Activated T-helper 1 cell treated with anti-CD3 and anti-CD28 coated beads, Interleukin-2, amount 50 U/mL, for 16 hours (primary cell): Measurements from ENCODE around the gene KCNE2.
"Not testable (repeated sequence)": the region's sequence is repeated elsewhere in the genome, so short reads cannot be mapped to it uniquely, and the experiment has no call there.

ENCODE experiments used
- DNase-seq, 2 donors: peaks; one replicate each; pipeline ENCODE4 v3.0.0-alpha.2; 2020; ENCODE audit warnings: low read depth in 1 of 2, low spot score in 1 of 2

Gene KCNE2

DNA sequence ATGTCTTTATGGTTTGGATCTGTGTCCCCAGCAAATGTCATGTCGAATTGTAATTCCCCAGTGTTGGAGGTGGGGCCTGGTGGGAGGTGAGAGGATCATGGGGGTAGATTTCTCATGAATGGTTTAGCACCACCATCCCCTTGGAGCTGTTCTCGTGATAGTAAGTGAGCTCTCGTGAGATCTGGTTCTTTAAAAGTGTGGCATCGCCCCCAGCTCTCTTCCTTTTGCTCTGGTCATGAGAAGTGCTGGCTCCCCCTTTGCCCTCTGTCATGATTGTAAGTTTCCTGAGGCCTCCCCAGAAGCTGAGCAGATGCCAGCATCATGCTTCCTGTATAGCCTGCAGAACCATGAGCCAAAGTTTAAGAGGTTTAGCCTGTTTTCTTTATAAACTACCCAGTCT, 11.2 kb upstream of the KCNE2 start:
- no peak for DNase-seq

DNA sequence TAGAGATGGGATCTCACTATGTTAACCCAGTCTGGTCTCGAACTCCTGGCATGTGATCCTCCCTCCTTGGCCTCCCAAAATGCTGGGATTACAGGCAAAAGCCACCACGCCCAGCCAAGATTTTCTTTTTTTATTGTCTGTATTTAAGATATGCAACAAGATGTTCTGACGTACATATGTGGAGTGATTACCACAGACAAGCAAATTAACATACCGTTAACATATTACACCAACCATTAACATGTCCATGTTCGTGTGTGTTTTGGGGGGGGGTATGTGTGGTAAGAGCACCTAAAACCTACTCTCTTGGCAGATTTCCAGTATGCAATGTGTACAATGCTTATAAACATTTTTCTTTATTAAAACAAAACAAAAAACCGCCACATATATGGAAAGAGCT, 10.6 kb upstream of the KCNE2 start:
- no peak for DNase-seq

DNA sequence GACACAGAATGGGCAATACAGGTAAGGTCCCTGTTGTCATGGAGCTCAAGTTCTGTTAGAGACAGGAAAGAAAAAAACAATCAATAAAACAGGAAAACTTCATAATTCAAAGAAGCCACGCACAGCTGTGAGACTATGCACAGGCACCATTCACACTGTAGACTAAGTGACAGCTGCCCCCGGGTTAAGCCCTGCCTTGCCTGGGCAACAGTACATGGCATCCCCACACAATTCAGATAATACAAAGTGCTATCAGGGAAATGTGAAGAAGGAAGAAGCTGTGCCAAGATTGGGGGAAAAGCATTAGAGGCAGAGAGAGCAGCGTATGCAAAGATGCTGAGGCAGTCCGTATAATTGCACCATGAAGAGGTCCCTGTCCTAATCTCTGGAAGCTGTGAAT, 9.0 kb upstream of the KCNE2 start:
- no peak for DNase-seq

DNA sequence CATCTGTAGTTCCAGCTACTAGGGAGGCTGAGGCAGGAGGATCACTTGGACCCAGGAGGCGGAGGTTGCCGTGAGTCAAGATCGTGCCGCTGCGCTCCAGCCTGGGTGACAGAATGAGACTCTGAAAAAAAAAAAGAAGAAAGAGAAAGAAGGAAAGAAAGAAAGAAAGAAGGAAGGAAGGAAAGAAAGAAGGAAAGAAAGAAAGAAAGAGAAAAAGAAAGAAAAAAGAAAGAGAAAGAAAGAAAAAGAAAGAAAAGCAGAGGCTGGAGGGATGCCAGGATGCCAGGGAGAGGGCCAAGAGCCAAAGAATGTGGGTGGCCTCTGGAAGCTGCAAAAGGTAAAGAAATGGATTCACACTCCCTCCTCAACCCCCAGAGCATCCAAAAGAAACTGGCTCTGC, 8.2 kb upstream of the KCNE2 start:
- DNase-seq, result no peak

DNA sequence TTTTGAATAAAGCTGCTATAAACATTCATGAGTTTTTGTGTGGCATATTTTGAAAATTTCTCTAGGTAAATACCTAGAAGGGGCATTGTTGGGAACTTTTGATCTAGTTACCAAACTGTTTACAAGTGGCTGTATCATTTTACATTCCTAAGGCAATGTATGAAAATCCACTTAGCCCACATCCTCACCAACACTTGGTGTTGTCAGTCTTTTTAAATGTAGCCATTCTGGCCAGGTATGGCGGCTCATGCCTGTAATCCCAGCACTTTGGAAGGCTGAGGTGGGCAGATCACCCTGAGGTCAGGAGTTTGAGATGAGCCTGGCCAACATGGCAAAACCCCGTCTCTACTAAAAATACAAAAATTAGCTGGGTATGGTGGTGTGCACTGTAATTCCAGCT, 5.9 kb upstream of the KCNE2 start:
- no peak for DNase-seq

DNA sequence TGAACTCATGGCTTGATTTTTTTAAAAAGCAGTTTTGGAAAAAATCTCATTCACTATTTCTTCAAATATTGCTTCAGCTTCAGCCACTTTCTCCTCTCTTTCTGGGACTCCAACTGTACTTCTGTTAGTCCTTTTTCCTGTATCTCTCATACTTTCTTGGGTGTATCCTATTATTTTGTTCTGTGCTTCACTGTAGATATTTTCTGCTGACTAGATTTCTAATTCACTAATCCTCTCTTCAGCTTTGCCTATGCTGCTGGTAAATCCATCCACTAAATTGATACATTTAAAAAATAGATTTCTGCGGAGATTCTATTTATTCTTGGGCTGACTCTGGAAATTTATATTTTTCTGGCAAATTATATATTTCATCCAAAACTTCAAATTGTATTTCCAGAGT, 4.9 kb upstream of the KCNE2 start:
- no peak for DNase-seq

DNA sequence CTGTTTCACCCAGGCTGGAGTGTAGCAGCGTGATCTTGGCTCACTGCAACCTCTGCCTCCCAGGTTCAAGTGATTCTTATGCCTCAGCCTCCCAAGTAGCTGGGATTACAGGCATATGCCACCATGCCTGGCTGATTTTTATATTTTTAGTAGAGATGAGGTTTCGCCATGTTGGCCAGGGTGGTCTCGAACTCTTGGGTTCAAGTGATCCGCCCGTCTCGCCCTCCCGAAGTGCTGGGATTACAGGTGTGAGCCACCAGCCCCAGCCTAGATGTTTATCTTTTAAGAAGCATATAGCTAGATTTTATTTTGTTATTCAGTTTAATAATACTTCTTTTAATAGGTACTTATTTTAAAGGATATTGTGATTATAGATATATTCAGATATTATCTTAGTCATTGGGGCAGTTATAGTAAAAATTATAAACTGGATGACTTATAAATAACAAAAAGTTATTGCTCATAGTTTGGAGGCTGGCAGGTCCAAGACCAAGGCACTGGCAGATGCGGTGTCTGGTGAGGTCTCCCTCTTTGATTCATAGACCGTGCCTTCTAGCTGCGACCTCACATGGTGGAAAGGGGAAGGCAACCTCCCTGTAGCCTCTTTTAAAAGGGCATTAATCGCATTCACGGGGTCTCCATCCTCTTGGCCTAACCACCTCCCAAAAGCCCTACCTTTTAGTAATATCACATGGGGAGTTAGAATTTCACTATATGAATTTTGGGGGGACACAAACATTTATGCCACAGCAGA, 3.1 kb upstream of the KCNE2 start:
- DNase-seq, result no peak

DNA sequence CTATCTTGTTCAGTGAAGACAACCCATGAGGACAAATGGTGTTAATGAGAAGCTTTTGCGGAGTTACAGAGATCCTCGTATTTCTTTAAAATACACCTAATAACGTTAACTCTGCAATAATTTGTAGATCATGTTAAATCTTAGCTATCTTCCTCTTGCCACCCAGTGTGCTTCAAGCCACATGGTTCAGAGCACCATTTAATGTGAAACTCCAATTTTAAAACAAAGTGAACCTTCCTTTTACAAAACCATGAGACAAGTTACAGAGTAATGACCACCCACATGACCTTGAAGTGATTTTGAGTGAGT, 1.7 kb upstream of the KCNE2 start:
- DNase-seq, result no peak

DNA sequence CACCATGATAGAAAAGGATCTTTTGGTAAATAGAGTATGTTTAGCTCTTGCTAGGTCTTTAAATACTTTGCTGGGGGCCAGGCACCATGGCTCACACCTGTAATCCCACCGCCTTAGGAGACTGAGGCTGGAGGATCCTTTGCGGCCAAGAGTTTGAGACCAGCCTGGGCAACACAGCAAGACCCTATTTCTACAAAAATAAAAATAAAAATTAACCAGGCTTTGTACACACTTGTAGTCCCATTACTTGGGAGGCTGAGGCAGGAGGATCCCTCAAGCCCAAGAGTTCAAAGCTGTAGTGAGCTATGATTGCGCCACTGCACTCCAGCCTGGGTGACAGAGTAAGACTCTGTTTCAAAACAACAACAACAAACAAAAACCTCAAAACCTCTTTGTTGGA, 1.1 kb upstream of the KCNE2 start:
- DNase-seq, result no peak

DNA sequence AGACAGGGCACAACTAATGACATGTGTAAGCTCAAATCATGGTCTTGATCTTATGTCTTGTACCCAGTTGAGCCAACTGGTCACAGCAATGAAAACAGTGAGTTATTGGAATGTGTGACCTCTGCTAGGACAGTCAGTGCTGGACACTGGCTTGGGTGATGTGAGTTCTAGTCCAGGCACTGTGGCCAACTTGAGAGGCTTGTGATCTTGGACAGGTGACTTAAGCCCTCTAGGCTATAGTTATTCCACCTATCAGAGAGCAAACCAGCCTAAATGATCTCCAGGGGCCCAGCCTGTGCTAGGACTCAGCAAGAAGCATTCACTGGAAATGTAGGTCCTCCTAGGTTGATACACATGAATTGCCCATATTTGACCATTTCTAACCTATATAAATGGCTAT, 1.1 kb downstream of the KCNE2 start:
- no peak for DNase-seq

DNA sequence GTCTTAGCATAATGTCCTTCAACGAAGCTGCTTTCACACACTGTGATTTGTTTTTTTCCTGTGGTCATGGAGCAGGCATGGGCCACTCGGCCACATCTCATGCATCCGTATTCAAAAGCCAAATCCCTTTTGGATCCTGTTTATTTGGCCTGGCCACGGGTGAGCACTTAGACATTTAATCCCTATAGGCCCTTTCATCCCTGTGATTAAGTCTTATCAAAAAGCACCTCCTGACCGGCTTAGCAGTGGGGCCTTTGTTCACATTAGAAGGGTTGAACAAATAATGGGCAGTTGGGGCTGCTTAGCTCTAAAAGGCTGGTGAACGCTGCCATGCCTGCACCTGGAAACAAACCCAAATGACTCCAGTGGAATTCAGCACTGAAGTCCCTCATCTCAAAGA, 2.0 kb downstream of the KCNE2 start:
- DNase-seq, result no peak

DNA sequence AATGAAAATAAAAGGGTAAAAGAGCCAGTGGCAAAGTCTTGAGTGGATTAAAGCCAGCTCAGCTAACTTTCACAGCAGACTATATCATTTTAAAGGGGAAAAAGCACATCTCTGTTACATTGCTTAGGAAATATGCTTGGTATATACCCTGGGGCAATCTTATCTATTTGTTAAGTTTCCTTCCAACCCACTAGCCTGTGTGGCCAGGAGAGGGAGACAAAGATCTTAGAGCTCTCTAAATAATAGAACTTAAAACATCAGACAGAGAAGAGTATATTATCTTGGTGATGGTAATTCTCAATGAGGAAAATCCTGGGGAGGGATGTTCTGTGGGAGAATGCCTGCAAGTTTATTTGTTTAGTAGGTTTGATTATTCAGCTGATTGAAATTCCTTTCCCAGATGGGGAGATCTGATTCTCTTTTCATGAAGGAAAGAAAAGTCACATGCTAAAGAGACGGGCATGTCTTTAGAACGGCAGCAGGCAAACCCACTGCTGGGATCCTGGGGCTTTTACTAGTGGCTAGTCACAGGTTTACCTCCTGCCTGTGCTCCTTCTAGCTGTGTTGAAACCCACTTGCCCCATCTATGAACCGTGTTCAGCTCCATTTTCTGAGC, 3.6 kb downstream of the KCNE2 start:
- no peak for DNase-seq

DNA sequence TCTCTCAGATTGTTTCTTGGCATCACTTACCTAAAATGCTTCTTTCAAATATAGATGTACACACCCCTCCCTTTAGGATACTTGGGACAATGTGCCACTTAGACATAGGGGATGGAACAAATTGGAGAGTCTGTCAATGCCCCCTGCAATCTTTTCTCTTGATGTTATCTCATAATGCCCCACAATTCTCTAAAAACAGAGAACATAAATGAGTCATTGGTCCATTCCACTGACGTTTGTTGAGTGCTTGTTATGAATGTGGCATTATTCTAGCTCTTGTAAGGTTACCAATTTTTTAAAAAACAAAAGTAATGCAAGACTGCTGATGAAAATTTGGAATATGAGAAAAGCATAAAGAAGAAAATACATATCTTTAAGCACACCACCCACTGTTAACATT, 5.9 kb downstream of the KCNE2 start:
- no peak for DNase-seq

DNA sequence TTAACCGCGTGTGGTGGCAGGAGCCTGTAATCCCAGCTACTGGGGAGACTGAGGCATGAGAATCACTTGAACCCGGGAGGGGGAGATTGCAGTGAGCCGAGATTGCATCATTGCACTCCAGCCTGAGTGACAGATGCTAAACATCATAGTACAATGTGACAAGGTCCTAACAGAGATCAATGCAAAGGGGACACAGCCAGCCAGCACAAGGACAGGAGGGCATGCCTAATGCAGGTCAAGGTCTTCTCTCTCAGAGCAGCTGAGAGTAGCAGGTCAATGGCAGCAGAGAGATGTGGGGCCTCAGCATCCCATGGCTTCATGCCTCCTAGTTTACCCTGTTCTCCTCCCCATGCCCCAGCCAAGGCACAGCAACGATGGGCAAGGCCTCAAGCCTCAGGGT, 8.5 kb downstream of the KCNE2 start:
- no peak for DNase-seq

DNA sequence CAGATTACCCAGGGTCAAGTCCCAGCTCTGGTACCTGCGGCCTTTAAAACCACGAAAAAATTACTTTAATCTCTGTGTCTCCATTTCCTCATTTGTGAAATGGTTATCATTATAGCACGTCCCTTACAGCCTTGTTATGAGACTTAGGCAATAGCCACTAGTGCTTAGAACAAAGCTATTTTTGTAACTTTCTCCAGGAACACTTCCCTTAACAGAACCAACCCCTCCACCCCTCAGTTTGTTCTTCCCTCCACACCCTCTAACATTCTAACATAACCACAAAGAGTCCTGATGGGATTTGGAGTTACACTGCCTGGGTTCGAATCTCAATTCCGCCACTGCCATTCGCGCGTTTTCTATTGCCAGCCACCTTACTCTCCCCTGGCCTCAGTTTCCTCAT, 10.7 kb downstream of the KCNE2 start:
- DNase-seq, result not testable (repeated sequence)

DNA sequence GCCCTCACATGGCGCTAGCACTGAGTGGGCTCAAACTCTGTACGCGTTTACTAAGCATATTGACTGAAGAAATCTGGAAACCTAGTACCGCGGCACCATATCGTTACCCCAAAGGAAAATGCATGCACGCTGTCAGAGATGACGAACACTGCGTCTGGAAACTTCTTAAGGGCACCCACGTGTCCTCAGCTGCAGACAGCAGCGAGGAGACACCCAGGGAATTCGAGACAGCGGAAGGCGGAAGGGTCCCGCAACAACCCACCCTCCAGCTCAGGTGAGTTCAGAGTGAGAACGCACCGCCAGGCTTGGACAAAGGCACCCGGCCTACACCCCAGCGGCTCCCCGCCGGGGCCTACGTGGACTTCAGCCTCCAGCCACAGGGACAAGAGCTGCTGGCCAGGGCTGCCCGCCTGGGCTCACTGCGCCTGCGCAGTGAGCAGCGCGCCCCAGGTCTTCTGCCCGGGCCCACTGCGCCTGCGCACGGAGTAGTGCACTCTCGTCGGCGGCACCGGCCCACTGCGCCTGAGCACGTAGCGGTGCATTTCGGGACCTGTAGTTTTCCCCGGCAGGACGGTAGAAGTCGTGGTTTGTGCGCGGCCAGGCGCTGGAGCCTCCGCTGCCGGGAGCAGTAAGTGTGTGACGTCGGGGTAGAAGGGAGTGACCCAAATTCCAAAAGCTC, 11.3 kb downstream of the KCNE2 start, which contains the start of gene SMIM11:
Gene SMIM11, plus strand, starts transcription at position 568 of the 679 bp plus-strand sequence. CDS start 3,998 bp downstream, outside the sequence.
- DNase-seq, result not testable (repeated sequence)

DNA sequence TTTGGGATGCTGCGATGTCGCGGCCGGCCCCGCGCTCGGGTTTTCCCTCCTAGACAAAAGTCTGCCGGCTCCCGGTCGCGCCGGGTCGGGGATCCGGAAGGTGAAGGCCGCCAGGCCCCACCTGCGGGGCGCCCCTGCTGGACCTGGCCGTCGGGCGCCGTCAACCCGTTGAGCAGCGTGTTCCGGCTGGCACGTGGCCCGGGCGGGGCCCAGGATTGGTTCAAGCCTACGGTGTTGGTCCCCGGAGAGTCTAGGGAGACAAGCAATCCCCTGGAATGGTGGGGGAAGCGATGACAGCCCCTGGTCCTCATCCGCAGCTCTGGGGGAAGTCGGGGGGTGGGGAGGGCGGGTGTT, 11.8 kb downstream of the KCNE2 start:
- not testable (repeated sequence) for DNase-seq

DNA sequence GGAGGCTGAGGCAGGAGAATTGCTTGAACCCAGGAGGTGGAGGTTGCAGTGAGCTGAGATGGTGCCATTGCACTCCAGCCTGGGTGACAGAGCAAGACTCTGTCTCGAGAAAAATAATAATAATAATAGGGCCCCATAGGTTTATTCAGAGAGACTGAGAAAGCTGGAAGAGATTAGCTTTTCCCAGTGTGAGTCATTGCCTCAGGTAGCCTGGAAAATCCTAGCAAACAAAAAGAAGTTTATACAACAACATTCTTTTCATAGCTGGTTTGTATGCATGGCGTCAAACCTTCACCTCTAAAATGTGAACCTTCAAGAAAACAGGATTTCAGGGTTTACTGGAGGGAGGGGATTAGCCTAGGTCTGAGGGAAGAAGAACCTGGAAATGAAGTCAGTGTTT, 19.3 kb downstream of the KCNE2 start:
- not testable (repeated sequence) for DNase-seq

DNA sequence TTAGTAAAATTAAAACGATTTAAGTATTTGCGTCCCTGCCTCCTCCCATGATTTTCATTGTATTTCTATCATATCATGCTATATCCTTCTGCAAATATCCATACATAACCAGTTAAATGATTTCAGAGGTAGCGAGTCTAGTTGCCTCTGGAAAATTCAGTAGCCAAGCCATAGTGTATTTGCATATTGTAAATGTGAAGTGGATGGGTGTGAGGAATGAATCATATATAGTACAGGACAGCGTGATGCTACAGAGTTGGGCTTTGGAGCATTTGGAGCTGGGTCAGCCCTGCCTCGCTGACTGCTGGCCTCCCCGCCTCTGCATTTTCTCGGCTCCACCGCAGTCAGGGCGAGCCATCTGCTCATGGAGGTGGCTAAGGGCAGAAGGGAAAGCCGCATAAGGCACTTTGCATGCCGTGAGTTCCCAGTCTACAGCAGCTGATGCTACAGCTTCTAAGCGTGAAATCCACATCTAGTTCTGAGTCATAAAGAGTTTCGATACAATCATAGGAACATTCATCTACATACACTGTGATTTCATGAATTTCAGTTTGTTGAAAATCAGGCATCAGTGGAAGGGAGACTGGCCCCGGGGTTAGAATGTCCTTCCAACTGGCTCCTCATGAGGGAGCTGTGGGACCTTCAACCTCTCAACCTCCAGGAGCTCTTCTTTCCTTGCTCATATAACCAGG, 20.1 kb downstream of the KCNE2 start:
- DNase-seq, result not testable (repeated sequence)

DNA sequence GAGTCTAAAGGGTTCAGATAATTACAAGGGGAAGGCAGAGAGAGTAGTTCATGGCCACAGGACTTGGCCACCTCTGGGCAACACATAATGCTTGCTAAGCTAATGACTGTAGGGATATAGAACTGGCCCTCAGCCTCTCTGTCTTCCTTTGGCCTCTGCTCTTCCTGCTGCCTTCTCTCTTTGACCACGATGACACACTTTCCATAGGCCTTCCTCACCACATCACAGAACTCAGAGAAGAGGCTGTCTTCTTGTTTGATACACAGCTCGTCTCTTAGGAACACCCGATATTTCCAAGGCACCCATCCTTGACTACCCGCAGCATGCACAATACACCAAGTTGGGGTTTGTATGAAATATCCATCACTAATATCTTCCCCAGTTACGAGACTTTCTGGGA, 36.7 kb downstream of the KCNE2 start:
- not testable (repeated sequence) for DNase-seq

DNA sequence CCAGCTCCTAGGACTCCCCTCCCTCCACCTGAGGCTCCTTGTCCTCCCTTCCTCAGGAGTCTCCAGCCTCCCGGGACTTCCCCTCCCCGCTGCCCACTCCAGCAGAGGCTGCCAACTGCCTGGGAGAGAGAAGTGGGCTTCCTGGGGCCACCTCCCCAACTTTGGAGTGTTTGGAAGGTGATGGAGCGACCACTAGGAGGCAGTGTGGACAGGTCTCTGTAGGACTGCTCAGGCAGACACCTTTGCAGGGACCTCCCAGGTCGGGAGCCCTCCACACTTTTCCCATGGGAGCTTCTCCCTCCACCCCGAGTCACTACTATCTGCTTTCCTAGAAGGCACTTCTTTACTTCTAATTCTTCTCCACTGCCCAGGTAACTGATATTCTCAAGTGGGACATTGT, 40.9 kb downstream of the KCNE2 start:
- DNase-seq, result not testable (repeated sequence)

DNA sequence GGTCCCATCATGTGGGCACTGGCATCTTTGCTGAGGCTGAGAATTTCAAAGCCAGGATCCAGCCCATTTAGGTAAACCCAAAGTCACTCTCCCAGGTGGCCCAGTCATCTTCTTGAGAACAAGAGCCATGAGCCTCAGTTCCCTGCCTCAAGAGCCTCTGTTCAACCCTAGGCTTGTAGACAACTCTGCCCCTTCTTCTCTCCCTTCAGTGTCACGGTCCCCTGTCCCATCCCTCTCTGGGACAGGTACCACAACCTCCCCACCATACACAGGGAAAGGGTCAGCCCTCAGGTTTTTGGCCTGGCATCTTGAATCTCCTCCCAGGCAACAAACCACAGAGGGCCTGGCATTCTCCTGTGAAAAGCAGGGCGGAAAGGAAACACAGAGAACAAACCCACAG, 41.9 kb downstream of the KCNE2 start:
- not testable (repeated sequence) for DNase-seq
